ENCODE measurements around the gene GSG1L2. TPM values are rescaled to one million over a fixed set of nuclear protein-coding genes. Genes with fewer than 3 reads are reported as not detected.

GSG1L2 gene
- total RNA-seq, 1 experiment from 2014 or later = not detected

- no peaks in the 10 kb centered on the region for H3K27me3 Mint-ChIP-seq (ENCODE audit: insufficient read depth, unreplicated experiment)
- no peak overlapping the region for H3K27ac Mint-ChIP-seq (ENCODE audit: low read depth, unreplicated experiment)
- DNase-seq (ENCODE audit: unreplicated experiment) = no peak
- no peak overlapping the region for H3K4me3 Mint-ChIP-seq (ENCODE audit: unreplicated experiment)
- POLR2A ChIA-PET = no interaction called here
- TF ChIP-seq, protein P1, sequence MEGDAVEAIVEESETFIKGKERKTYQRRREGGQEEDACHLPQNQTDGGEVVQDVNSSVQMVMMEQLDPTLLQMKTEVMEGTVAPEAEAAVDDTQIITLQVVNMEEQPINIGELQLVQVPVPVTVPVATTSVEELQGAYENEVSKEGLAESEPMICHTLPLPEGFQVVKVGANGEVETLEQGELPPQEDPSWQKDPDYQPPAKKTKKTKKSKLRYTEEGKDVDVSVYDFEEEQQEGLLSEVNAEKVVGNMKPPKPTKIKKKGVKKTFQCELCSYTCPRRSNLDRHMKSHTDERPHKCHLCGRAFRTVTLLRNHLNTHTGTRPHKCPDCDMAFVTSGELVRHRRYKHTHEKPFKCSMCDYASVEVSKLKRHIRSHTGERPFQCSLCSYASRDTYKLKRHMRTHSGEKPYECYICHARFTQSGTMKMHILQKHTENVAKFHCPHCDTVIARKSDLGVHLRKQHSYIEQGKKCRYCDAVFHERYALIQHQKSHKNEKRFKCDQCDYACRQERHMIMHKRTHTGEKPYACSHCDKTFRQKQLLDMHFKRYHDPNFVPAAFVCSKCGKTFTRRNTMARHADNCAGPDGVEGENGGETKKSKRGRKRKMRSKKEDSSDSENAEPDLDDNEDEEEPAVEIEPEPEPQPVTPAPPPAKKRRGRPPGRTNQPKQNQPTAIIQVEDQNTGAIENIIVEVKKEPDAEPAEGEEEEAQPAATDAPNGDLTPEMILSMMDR (IDR thresholded peaks at IDR 0.05; ENCODE audit: unreplicated experiment) = no peak
- no TSS peak for BruUV-seq (replicated peaks)
- intact Hi-C loops (cut with micrococcal nuclease) = no loop called here
- no peaks in the 10 kb centered on the region for H3K36me3 Mint-ChIP-seq (ENCODE audit: insufficient read depth, unreplicated experiment)
- H3K9me3 Mint-ChIP-seq (ENCODE audit: unreplicated experiment) = peaks cover 8% of the 10 kb centered on the region
- CTCF ChIA-PET = interaction anchor here (0.5 kb wide), 1 partner anchor 805 kb away, joined by 5 read pairs; no protein-coding TSS in a partner anchor
- H3K4me1 Mint-ChIP-seq (ENCODE audit: insufficient read depth, unreplicated experiment) = no peaks in the 10 kb centered on the region
These were observed 5.4 kb downstream of the GSG1L2 start for GRCh38 chr17:9816472-9816871.

GRCh38 chr17:9814337-9814945 is 7.4 kb downstream of the GSG1L2 start:
- no TSS peak for BruUV-seq (replicated peaks)
- ChIA-PET POLR2A (no interaction called here), CTCF (no interaction called here)
- no peaks in the 10 kb centered on the region for H3K4me1 Mint-ChIP-seq (ENCODE audit: insufficient read depth, unreplicated experiment)
- intact Hi-C loops (cut with micrococcal nuclease) = no loop called here
- no peak for DNase-seq (ENCODE audit: unreplicated experiment)
- no peak overlapping the region for H3K4me3 Mint-ChIP-seq (ENCODE audit: unreplicated experiment)
- H3K9me3 Mint-ChIP-seq (ENCODE audit: unreplicated experiment) = peaks cover 8% of the 10 kb centered on the region
- H3K27ac Mint-ChIP-seq (ENCODE audit: low read depth, unreplicated experiment) = no peak overlapping the region
- no peaks in the 10 kb centered on the region for H3K36me3 Mint-ChIP-seq (ENCODE audit: insufficient read depth, unreplicated experiment)
- TF ChIP-seq, protein P1 (IDR thresholded peaks at IDR 0.05; ENCODE audit: unreplicated experiment) = no peak
- no peaks in the 10 kb centered on the region for H3K27me3 Mint-ChIP-seq (ENCODE audit: insufficient read depth, unreplicated experiment)

- Mint-ChIP-seq H3K36me3 (ENCODE audit: insufficient read depth, unreplicated experiment) (no peaks in the 10 kb centered on the region), H3K27ac (ENCODE audit: low read depth, unreplicated experiment) (no peak overlapping the region), H3K9me3 (ENCODE audit: unreplicated experiment) (peaks cover 8% of the 10 kb centered on the region), H3K27me3 (ENCODE audit: insufficient read depth, unreplicated experiment) (no peaks in the 10 kb centered on the region), H3K4me1 (ENCODE audit: insufficient read depth, unreplicated experiment) (no peaks in the 10 kb centered on the region), H3K4me3 (ENCODE audit: unreplicated experiment) (no peak overlapping the region)
- ChIA-PET CTCF (interaction anchor here (0.6 to 1.1 kb wide), 3 partner anchors 11 to 200 kb away, joined by 3 read pairs; no protein-coding TSS in a partner anchor), POLR2A (no interaction called here)
- no TSS peak for BruUV-seq (replicated peaks)
- TF ChIP-seq, protein P1 (IDR thresholded peaks at IDR 0.05; ENCODE audit: unreplicated experiment) = no peak
- intact Hi-C loops (cut with micrococcal nuclease) = no loop called here
- DNase-seq (ENCODE audit: unreplicated experiment) = no peak
These were observed 8.7 kb downstream of the GSG1L2 start for GRCh38 chr17:9813166-9813565.

- intact Hi-C loops (cut with micrococcal nuclease) = no loop called here
- no peak for DNase-seq (ENCODE audit: unreplicated experiment)
- Mint-ChIP-seq H3K27me3 (ENCODE audit: insufficient read depth, unreplicated experiment) (no peaks in the 10 kb centered on the region), H3K4me3 (ENCODE audit: unreplicated experiment) (no peak overlapping the region), H3K4me1 (ENCODE audit: insufficient read depth, unreplicated experiment) (no peaks in the 10 kb centered on the region), H3K27ac (ENCODE audit: low read depth, unreplicated experiment) (no peak overlapping the region), H3K36me3 (ENCODE audit: insufficient read depth, unreplicated experiment) (no peaks in the 10 kb centered on the region), H3K9me3 (ENCODE audit: unreplicated experiment) (peaks cover 5% of the 10 kb centered on the region)
- no TSS peak for BruUV-seq (replicated peaks)
- ChIA-PET CTCF (interaction anchor here (0.6 to 1.2 kb wide), 2 partner anchors 81 to 173 kb away, joined by 3 read pairs; no protein-coding TSS in a partner anchor), POLR2A (interaction anchor here (1.9 kb wide), 1 partner anchor 9 kb away, joined by 4 read pairs; no protein-coding TSS in a partner anchor)
- TF ChIP-seq, protein P1 (IDR thresholded peaks at IDR 0.05; ENCODE audit: unreplicated experiment) = no peak
These were observed 10.3 kb downstream of the GSG1L2 start for GRCh38 chr17:9811537-9811936.

All from MCF 10A (cell line).